Heart right ventricle (tissue), 16 donors: ENCODE measurements around the gene EPB41L3. TPM values are rescaled to one million over a fixed set of nuclear protein-coding genes. Genes with fewer than 3 reads are reported as not detected.

Source experiments
- ATAC-seq, 8 donors: fragments of 200-7000 bp; cut with Tn5 transposase; one replicate each; pipeline ENCODE4 v1.9.1; 2020; ENCODE audit warnings: mild to moderate bottlenecking in 8 of 8, moderate library complexity in 8 of 8, moderate number of reproducible peaks in 1 of 8
- DNase-seq, 2 donors: peaks; one replicate each; pipeline ENCODE4 v3.0.0-alpha.2; 2020
- H3K27ac ChIP-seq, 10 donors: fragments of 200-600 bp; sonication (generic) in 2 of 10; one replicate each; pipeline versions ENCODE4 v1.5.0 to v1.8.0; 2020 to 2022; ENCODE audit warnings: mild to moderate bottlenecking in 3 of 10
- H3K27me3 ChIP-seq, 7 donors: fragments of 200-600 bp; one replicate each; pipeline ENCODE4 v1.8.0; 2021 to 2022; ENCODE audit warnings: mild to moderate bottlenecking in 2 of 7
- H3K36me3 ChIP-seq, 9 donors: fragments of 200-600 bp; sonication (generic) in 1 of 9; one replicate each; pipeline versions ENCODE4 v1.5.0 to v1.8.0; 2020 to 2022; ENCODE audit warnings: mild to moderate bottlenecking in 2 of 9
- H3K4me1 ChIP-seq, 9 donors: fragments of 200-600 bp; sonication (generic) in 1 of 9; one replicate each; pipeline versions ENCODE4 v1.5.0 to v1.8.0; 2020 to 2022; ENCODE audit warnings: mild to moderate bottlenecking in 4 of 9
- H3K4me3 ChIP-seq, 10 donors: fragments of 200-600 bp; sonication (generic) in 2 of 10; one replicate each; pipeline versions ENCODE4 v1.5.0 to v1.8.0; 2020 to 2022; ENCODE audit warnings: mild to moderate bottlenecking in 7 of 10, moderate library complexity in 2 of 10
- H3K9me3 ChIP-seq, 11 donors: fragments of 200-600 bp in 10 of 11; sonication (generic) in 2 of 11; one replicate each; pipeline versions ENCODE4 v1.5.0 to v1.8.0; 2013 to 2022; ENCODE audit warnings: mild to moderate bottlenecking in 2 of 11, control low read depth in 1 of 11, moderate library complexity in 1 of 11
- WGBS, 2 donors: extraction: QIAGEN DNeasy Blood & Tissue Kit; methylation state at CpG; one replicate each; pipeline ENCODE4 v1.1.7; 2013; ENCODE audit warnings: inconsistent platforms in 1 of 2; 5-methylcytosine and 5-hydroxymethylcytosine counted together
- intact Hi-C, 10 donors: fragments of 100-400 bp; cut with DNase I; formaldehyde crosslinking; loops; one replicate each; pipeline versions ENCODE4 v1.11.1 to v1.14.2; 2022
- polyA plus RNA-seq, 2 donors: library from polyadenylated mRNA; stranded (reverse); fragments of 200-250 nt; gene quantifications; one replicate each; pipeline ENCODE4 v1.2.3, GENCODE V29; 2013
- total RNA-seq, 10 donors: library from RNA; stranded (reverse); fragmentation: NEBNext Ultra II Directional in 3 of 10; extraction: Animal tissue kit (Norgen Biotek cat#: 25700) in 3 of 10; gene quantifications; one replicate each; pipeline versions ENCODE4 v1.2.1 to v1.2.4, GENCODE V29; 2021 to 2023
- TF ChIP-seq, protein P1 (sequence below), 9 donors: fragments of 200-600 bp; sonication (generic) in 2 of 9; IDR thresholded peaks; one replicate each; pipeline versions ENCODE4 v1.5.0 to v1.8.0; 2021 to 2022; ENCODE audit warnings: antibody characterized with exemption in 9 of 9, mild to moderate bottlenecking in 5 of 9, moderate library complexity in 1 of 9
- donor health status: Arrhythmogenic right ventricular cardiomyopathy.
- donor health status: ischemic (EF 13 %, LVEDD 7.1; RV severe dilation, severe dysfunction).
- donor health status: healthy with polysubstance abuse.
- donor health status: DM: no; HTN: yes; CAD: no.
- donor health status: DM: no; HTN: no; CAD: no.
- donor health status: ischemic (EF 25% LVEDD 6.9; RV normal size, moderate dysfunction).
- donor health status: ischemic (EF 25% LVEDD 5.7; RV mildly dilated, moderate dysfunction).
- donor health status: healthy.
- donor health status: DM: yes; HTN: yes; CAD: no.
- donor health status: Ischemic cardiomyopathy.
- donor health status: ischemic (EF 35%, LVEDD 5.7; RV mildly dilated, moderate dysfunction).
- donor health status: nonischemic (EF 11% LVEDD 7.7; RV severe dilation, severe dysfunction).
- donor health status: DM: yes; HTN: yes; CAD: no.
- donor health status: PGD.
- donor health status: ischemic (EF 29% LVEDD 5.4; RV normal size, mild dysfunction).
- donor health status: nonischemic (EF 23%, LVEDD 6.1; RV moderate dilation, normal function).

EPB41L3 gene
- total and polyA plus RNA-seq, 12 donors: 2.9 to 29.1 (median 6.3) TPM

DNA sequence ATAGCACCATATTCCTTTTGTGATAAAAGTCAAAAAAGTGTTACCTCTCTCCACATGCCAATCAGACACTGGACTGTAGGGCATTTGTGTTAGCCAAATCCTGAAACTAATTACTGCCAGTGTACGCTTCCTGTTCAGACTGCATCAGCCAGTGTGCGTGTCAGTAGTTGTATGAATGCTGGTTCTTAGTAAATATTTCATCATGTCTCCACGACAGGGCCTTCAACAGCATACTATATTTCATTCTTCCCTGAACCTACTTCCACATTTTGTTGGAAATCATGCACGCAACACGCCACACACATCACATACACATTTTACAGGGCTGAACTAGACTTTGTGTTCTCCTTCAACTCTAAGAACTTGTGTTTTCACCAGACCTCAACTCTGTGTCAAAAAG, 77.5 kb downstream of the EPB41L3 start:
- TF ChIP-seq, protein P1, sequence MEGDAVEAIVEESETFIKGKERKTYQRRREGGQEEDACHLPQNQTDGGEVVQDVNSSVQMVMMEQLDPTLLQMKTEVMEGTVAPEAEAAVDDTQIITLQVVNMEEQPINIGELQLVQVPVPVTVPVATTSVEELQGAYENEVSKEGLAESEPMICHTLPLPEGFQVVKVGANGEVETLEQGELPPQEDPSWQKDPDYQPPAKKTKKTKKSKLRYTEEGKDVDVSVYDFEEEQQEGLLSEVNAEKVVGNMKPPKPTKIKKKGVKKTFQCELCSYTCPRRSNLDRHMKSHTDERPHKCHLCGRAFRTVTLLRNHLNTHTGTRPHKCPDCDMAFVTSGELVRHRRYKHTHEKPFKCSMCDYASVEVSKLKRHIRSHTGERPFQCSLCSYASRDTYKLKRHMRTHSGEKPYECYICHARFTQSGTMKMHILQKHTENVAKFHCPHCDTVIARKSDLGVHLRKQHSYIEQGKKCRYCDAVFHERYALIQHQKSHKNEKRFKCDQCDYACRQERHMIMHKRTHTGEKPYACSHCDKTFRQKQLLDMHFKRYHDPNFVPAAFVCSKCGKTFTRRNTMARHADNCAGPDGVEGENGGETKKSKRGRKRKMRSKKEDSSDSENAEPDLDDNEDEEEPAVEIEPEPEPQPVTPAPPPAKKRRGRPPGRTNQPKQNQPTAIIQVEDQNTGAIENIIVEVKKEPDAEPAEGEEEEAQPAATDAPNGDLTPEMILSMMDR (IDR thresholded peaks at IDR 0.05): no peak
- H3K4me1 ChIP-seq: peaks cover 0 to 40% (median 0%) of the 10 kb centered on the region in 9 donors
- H3K9me3 ChIP-seq: no peaks in the 10 kb centered on the region
- ATAC-seq (peak in 6 of 8 donors; percentile 24 to 49 (median 30)), DNase-seq (no peak)
- peak overlapping the region in 1 of 10 donors; percentile 85 for H3K27ac ChIP-seq
- WGBS, 2 donors: 73 to 79% methylated on average over 5 of the region's 5 CpGs
- H3K36me3 ChIP-seq: no peaks in the 10 kb centered on the region
- no peak overlapping the region for H3K4me3 ChIP-seq
- peaks cover 0 to 5% (median 0%) of the 10 kb centered on the region in 7 donors for H3K27me3 ChIP-seq
- intact Hi-C loops: no loop called here

DNA sequence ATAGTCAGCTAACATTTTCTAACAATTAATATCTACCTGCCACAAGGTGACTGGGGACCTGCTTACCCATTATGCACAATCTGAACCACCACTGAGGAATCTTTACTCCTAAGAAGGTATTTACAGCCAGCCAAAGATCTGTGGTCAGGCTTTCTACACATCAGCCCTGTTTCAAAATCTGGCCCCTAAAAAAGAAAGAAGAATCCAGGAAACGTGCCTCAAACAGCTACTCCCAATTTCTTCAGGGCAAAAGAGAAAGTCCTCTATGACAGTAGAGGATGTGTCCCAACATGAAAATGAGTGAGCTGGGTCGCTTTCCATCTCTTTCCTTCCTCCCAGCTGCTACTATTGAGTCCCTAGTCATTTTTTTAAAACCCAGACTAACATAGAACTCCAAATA, 79.5 kb downstream of the EPB41L3 start:
- ATAC-seq (no peak), DNase-seq (no peak)
- Histone ChIP-seq H3K27me3 (peaks cover 0 to 5% (median 0%) of the 10 kb centered on the region in 7 donors), H3K4me3 (no peak overlapping the region), H3K36me3 (no peaks in the 10 kb centered on the region), H3K27ac (peak overlapping the region in 1 of 10 donors; percentile 85), H3K4me1 (peaks cover 0 to 40% (median 0%) of the 10 kb centered on the region in 9 donors), H3K9me3 (no peaks in the 10 kb centered on the region)
- intact Hi-C loops: no loop called here
- TF ChIP-seq, protein P1 (IDR thresholded peaks at IDR 0.05): no peak
- WGBS, 2 donors: 65 to 75% methylated on average over 2 of the region's 2 CpGs

DNA sequence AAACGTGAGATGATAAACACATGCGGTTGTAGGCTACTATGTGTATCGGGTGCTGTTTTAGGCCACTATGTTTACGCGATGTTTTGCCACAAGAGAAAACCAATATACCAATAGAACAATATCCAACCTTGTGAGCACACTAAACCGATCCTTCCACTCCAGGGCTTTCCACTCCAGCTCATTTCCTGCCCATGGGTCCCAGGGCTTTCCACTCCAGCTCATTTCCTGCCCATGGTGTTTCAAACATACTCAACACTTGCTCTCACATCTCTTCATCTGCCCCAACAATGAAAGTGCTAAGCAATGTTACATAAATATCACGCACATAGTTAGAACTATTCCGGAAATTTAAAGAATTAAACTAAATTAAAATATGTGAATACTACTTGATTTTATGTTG, 80.0 kb downstream of the EPB41L3 start:
- peaks cover 0 to 40% (median 0%) of the 10 kb centered on the region in 9 donors for H3K4me1 ChIP-seq
- peak overlapping the region in 1 of 10 donors; percentile 85 for H3K27ac ChIP-seq
- no peaks in the 10 kb centered on the region for H3K9me3 ChIP-seq
- H3K36me3 ChIP-seq: no peaks in the 10 kb centered on the region
- TF ChIP-seq, protein P1 (IDR thresholded peaks at IDR 0.05): no peak
- WGBS, 2 donors: 86 to 89% methylated on average over 8 of the region's 8 CpGs
- DNase-seq (no peak), ATAC-seq (no peak)
- peaks cover 0 to 5% (median 0%) of the 10 kb centered on the region in 7 donors for H3K27me3 ChIP-seq
- intact Hi-C loops: no loop called here
- H3K4me3 ChIP-seq: no peak overlapping the region

DNA sequence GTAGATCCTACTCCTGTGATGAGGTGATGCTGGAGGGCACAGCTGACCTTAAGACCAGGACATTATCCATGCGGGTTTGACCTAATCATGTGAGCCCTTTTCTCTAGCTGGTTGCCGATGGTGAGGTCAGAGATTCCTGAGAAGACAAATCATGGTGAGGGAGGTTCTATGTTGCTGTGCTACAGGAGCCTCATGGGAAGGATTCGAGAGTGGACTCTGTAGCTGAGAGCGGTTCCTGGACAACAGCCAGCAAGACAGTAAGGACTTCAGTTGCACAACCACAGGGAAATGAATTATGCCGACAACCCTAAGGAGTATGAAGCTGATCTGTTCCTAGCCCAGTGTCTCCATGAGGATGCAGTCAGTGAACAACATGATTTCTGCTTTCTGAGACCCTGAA, 80.4 kb downstream of the EPB41L3 start:
- 50 to 52% methylated on average over 5 of the region's 5 CpGs for WGBS, 2 donors
- H3K27ac ChIP-seq: peak overlapping the region in 1 of 10 donors; percentile 85
- TF ChIP-seq, protein P1 (IDR thresholded peaks at IDR 0.05): no peak
- no peak overlapping the region for H3K4me3 ChIP-seq
- DNase-seq: peak; percentile 27 to 48
- no peaks in the 10 kb centered on the region for H3K36me3 ChIP-seq
- intact Hi-C loops: no loop called here
- H3K9me3 ChIP-seq: no peaks in the 10 kb centered on the region
- peaks cover 0 to 5% (median 0%) of the 10 kb centered on the region in 7 donors for H3K27me3 ChIP-seq
- H3K4me1 ChIP-seq: peaks cover 0 to 40% (median 0%) of the 10 kb centered on the region in 9 donors
- ATAC-seq: peak; percentile 60 to 95 (median 73)
